GM18498 (cell line): ENCODE data around the gene MAGI2.
"Not testable (repeated sequence)": the region's sequence is repeated elsewhere in the genome, so short reads cannot be mapped to it uniquely, and the experiment has no call there.

Experiments used
- ATAC-seq: cut with Tn5 transposase; IDR thresholded peaks from one replicate; pipeline ENCODE4 v1.9.1; 2021; ENCODE audit warnings: mild to moderate bottlenecking, moderate library complexity; ENCODE audit not compliant: unreplicated experiment

The MAGI2 gene

DNA sequence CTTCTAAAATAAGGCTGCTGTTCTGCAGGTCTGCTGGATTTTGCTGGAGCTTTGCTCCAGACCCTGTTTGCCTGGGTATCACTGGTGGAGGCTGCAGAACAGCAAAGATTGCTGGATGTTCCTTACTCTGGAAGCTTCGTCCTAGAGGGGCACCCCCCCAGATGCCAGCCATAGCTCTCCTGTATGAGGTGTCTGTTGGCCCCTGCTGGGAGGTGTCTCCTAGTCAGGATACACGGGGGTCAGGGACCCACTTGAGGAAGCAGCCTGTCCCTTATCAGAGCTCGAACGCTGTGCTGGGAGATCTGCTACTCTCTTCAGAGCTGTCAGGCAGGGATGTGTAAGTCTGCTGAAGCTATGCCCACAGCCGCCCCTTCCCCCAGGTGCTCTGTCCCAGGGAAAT is 382.3 kb downstream of the MAGI2 start:
- not testable (repeated sequence) for ATAC-seq

- no peak for ATAC-seq
These were observed 389.2 kb downstream of the MAGI2 start for GRCh38 chr7:79064187-79064823.

- no peak for ATAC-seq
These were observed 390.3 kb downstream of the MAGI2 start for GRCh38 chr7:79063019-79063698.

- no peak for ATAC-seq
These were observed 393.0 kb downstream of the MAGI2 start for GRCh38 chr7:79060498-79060897.

DNA sequence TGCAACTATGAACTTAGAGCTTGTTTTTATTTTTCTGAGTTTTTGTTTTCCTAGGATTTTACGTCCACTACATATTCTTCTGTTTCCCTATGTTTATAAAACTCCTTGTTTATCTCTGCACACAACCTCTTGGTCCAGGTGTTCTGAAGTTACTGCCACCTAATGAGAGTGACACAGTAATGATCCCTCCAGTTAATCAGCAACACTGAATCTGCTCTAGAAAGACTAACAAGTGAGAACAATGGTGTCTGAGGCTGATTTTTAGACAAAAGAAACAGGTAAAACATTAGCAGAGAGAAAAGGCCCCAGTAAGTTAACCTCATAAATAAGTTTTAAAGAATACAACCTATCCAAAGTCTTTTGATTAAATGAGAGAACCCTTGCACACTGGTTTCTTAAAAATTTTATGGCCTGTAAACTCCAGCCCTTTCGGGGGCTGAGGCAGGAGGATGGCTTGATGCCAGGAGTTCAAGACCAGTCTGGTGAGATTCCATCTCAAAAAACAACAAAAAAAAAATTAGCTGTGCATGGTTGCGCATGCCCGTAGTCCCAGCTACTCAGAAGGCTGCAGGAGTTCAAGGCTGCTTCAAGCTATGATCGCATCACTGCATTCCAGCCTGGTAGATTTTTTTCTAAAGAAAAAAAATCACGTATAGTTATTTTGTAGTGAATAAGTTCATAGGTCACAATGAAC is 397.6 kb downstream of the MAGI2 start:
- no peak for ATAC-seq

DNA sequence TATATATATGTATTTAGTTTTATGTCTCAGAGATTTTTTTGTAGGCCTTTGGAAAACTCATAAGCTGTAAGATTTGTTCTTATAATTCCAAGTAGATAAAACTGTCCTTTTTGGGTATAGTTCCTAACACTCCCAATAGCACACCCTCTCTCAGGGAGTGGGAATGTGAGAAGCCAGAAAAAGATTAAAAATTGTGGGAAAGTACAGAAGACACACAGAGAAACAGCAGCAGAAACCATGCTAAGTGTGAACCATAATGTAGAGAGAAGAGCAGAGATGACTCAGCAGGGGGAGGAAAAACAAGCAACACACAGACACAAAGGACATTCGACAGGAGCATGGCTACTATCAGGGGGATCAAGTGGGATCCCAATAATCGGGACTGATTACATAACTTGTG is 401.6 kb downstream of the MAGI2 start:
- no peak for ATAC-seq

DNA sequence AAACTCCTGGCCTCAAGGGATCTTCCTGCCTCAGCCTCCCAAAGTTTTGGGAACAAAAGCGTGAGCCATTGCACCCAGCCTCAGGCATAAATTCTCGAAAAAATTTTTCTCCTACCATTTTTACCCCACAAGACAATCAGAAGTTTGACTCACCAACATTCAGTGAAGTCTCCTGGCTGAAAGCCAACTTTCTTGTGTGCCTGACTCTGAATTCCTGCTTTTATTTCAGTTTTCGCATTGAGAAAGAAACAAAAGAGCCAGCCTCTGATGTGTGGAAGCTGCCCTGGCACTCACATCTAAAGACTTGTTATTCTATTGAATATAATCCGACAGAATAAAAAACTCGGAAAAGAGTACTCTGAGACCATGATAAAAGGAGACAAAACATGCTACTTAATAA is 402.9 kb downstream of the MAGI2 start:
- ATAC-seq: no peak

- ATAC-seq: no peak
These were observed 407.4 kb downstream of the MAGI2 start for GRCh38 chr7:79046061-79046460.

- no peak for ATAC-seq
These were observed 416.5 kb downstream of the MAGI2 start for GRCh38 chr7:79037001-79037400.

GRCh38 chr7:79036356-79036755 is 417.1 kb downstream of the MAGI2 start:
- no peak for ATAC-seq

DNA sequence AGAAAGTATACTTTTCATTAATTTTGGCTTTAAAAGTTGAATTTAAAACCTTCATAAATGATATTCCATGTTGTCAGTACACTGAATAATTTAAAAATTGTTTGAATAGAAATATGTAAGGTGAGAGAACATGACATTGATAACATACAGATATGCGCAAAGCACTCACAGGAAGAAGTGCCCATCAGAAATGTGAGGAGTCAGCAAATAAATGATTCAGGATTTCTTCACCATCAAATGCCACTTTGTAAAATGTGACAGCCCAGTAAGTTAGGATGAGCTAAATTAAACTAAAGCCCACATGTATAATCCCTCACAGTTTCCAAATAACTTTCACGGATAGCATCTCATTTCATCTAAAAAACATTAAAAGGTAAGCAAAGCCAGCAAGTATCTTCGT is 417.6 kb downstream of the MAGI2 start:
- ATAC-seq: no peak

DNA sequence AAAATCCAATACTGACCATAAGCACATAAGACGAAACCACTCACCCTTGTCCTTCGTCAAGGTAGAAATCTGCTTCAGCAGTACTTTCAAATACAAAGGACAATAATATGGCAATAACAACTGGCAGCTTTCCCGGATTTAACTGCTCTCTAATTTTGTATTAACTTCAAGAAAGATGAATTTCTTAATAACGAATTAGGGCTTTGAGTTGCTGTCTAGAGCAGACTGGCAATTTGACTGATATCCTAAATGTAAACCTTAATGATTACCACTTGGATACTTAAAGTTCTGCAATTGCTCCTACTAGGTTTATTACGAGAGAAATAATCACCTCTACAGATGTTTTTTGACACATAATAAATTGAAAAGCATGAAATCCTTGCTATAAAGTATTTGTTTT is 418.7 kb downstream of the MAGI2 start:
- ATAC-seq: no peak

- not testable (repeated sequence) for ATAC-seq
These were observed 433.8 kb downstream of the MAGI2 start for GRCh38 chr7:79019711-79020110.

GRCh38 chr7:79011921-79012320 is 441.5 kb downstream of the MAGI2 start:
- no peak for ATAC-seq

DNA sequence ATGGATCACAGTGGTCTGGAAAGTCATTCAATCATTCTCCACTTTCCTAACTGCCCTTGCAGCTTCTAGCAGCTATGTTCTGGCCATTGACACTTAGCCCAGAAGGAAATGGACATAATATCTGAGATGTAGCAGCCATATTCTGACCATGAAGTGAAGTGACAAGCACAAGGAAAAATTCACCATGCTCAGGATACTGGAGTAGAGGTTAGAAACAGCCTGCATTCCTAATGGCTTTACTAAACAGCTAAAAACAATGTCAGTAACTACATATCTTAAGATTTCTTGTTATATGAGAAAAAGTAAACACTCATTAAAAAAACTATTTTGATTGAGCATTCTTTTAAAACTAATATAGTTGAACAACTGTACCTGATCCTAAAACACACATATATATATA is 443.8 kb downstream of the MAGI2 start:
- ATAC-seq: no peak

DNA sequence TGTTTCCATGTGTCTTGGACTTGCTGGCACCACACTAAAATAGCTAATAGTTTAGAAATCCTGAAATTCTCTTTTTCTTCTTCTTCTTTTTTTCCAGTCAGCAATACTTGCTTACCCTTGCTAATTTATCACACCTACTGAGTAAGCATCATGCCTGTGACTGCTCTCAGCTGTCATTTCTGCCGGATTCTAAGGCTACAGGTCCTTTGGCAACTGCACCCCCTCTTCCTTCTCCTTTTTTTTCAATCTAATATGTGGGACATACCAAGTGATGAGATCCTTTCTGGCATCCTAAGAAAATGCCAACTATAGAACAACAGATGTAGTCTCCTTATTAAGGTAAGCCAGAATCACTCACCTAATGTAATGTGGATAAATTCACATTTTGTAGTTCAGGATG is 444.7 kb downstream of the MAGI2 start:
- ATAC-seq: no peak

DNA sequence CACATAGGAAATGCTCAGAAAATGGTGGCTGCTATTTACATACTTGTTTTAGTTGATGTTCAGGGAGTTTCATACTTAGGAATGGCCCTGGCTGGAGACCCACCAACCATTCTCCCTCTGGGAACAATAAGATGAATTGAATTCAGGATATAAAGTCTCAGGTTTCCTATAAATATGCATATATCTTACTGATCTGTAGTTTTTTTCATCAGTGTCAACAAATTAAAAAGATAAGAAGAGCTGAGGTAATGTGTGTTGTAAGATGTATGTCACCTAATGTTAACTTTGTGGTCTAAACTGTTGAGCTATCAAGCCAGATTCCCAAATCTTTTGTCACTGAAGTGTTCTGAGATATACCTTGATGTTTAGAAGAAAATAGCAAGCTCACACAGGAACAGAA is 457.5 kb downstream of the MAGI2 start:
- no peak for ATAC-seq

DNA sequence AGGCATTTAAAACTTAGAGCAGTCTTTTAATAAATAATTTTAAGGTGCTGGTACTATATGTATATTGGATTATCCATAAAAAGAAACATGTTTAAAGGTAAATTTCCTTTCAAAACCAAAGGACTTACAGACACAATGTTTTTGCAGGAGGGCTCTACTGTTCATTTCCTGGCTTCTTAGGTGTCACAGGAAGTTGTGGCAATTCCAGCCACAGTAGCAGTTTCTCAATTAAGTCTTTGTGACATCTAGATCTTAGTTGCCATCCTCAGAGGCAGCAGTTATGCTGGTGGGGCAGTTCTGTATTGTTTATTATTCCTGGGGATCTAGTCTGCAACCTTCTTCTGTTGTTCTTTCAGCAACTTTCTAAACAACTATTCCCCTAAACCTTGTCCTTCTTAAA is 460.1 kb downstream of the MAGI2 start:
- ATAC-seq: no peak

DNA sequence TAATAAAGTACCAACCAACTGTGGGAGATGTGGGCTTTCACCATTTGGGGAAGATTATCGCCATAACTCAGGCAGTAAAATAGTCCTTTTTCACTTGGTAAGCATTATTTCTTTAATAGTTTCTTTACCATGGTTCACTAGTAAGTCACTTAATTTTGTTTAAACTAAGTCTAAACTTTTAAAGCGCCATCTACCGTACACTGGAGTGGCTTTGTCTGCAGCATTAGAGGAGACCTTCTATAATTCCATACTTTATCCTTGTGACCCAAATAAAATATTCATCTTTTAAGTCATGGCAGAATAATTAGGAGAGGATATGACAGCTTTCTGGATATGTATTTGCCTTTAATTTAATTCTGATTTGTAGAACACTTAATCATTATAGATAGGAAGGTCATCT is 468.0 kb downstream of the MAGI2 start:
- ATAC-seq: no peak

GRCh38 chr7:78983483-78983882 is 470.0 kb downstream of the MAGI2 start:
- ATAC-seq: no peak

- no peak for ATAC-seq
These were observed 483.0 kb downstream of the MAGI2 start for GRCh38 chr7:78970440-78970916.

- no peak for ATAC-seq
These were observed 484.5 kb downstream of the MAGI2 start for GRCh38 chr7:78968951-78969350.
